GM12878 (cell line): ENCODE data around the gene SATB1. TPM values are rescaled to one million over a fixed set of nuclear protein-coding genes. Genes with fewer than 3 reads are reported as not detected.

ENCODE experiments used
- CHD2 ChIP-seq: IDR thresholded peaks from 2 replicates; pipeline ENCODE4 v1.6.1; 2011; ENCODE audit warnings: low read depth, low read length, improper control_type of control experiment, borderline replicate concordance
- PAX5 ChIP-seq: IDR thresholded peaks from 2 replicates; pipeline ENCODE4 v1.6.1; 2011; ENCODE audit warnings: low read depth, low read length, borderline replicate concordance
- PRDM15 ChIP-seq: fragments of 450-650 bp; formaldehyde crosslinking; IDR thresholded peaks from 2 replicates; pipeline ENCODE4 v1.4.0; 2020; ENCODE audit warnings: mild to moderate bottlenecking, moderate library complexity
- polyA plus RNA-seq, 11 experiments: library from polyadenylated mRNA; depleted of rRNA in 4 of 11; unstranded in 6 of 11; stranded (reverse) in 5 of 11; fragments of >200 nt; fragmentation: Nextera tagmentation in 4 of 11; fragmentation: Illumina TruSeq in 1 of 11; extraction: Ambion mirVana in 4 of 11; extraction: Trizol in 1 of 11; gene quantifications; 1 replicate in 1 of 11; 2 replicates in 10 of 11; pipeline versions ENCODE4 v1.2.1 to v1.2.3, GENCODE V29; 2011 to 2016; ENCODE audit warnings: inconsistent platforms in 2 of 11, missing spikeins in 2 of 11, low read depth in 1 of 11
- total RNA-seq, 4 experiments: library from RNA; depleted of rRNA in 3 of 4; stranded (reverse); fragments of >200 nt in 3 of 4; fragmentation: Illumina TruSeq in 1 of 4; extraction: Trizol in 1 of 4; gene quantifications; 2 replicates each; pipeline versions ENCODE4 v1.2.1 to v1.2.3, GENCODE V29; 2013 to 2021
- TF ChIP-seq, protein P1 (sequence below): IDR thresholded peaks from 2 replicates; pipeline ENCODE4 v1.6.1; 2012; ENCODE audit warnings: improper control_type of control experiment, low read depth, low read length; ENCODE audit not compliant: insufficient replicate concordance

SATB1 gene
- total and polyA plus RNA-seq, 10 of the 15 experiments (the other 5 are each of a cell fraction or from before 2014, with no cell fraction given) = 0.01 to 0.72 (median 0.07) TPM; not detected in 4

DNA sequence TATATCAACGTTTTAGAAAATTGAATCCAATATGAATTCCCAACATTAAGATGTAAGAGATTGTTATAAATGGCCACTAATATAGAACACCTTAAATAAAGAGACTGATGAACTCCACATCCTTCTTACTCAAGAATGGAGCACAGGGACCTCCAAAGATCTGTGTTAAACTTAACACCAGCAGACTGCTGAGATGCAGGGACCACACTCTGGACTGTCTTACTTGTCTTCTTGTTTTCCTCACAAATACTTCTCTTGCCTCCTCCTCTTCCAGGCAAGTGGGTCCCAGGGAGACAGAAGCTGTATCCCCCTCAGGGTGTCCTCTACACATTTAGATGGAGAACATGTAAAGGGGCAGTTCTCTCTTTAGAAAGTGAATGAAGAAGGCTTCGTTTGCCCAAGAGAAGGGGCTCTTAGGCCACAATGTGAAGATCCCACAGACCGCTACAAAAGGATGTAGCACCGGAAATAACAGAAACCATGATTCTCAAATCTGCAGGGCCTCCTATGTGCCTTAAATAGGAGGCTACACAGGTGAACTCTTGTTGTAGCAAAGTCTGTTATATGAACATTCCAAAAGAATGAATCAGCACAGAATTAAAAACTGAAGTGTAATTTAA, 52.2 kb downstream of the SATB1 start (continued):
- no peak for TF ChIP-seq PRDM15 (CRISPR knock-in tag)
- TF ChIP-seq, protein P1, sequence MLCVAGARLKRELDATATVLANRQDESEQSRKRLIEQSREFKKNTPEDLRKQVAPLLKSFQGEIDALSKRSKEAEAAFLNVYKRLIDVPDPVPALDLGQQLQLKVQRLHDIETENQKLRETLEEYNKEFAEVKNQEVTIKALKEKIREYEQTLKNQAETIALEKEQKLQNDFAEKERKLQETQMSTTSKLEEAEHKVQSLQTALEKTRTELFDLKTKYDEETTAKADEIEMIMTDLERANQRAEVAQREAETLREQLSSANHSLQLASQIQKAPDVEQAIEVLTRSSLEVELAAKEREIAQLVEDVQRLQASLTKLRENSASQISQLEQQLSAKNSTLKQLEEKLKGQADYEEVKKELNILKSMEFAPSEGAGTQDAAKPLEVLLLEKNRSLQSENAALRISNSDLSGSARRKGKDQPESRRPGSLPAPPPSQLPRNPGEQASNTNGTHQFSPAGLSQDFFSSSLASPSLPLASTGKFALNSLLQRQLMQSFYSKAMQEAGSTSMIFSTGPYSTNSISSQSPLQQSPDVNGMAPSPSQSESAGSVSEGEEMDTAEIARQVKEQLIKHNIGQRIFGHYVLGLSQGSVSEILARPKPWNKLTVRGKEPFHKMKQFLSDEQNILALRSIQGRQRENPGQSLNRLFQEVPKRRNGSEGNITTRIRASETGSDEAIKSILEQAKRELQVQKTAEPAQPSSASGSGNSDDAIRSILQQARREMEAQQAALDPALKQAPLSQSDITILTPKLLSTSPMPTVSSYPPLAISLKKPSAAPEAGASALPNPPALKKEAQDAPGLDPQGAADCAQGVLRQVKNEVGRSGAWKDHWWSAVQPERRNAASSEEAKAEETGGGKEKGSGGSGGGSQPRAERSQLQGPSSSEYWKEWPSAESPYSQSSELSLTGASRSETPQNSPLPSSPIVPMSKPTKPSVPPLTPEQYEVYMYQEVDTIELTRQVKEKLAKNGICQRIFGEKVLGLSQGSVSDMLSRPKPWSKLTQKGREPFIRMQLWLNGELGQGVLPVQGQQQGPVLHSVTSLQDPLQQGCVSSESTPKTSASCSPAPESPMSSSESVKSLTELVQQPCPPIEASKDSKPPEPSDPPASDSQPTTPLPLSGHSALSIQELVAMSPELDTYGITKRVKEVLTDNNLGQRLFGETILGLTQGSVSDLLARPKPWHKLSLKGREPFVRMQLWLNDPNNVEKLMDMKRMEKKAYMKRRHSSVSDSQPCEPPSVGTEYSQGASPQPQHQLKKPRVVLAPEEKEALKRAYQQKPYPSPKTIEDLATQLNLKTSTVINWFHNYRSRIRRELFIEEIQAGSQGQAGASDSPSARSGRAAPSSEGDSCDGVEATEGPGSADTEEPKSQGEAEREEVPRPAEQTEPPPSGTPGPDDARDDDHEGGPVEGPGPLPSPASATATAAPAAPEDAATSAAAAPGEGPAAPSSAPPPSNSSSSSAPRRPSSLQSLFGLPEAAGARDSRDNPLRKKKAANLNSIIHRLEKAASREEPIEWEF = no peak
- TF ChIP-seq PAX5 = no peak
- TF ChIP-seq CHD2 = no peak
